Left renal cortex interstitium (tissue), 4 donors: ENCODE measurements around the gene KIF7. TPM values are rescaled to one million over a fixed set of nuclear protein-coding genes. Genes with fewer than 3 reads are reported as not detected.
A peak's percentile ranks its signal among the peaks of the same experiment; 100 is the strongest.

Experiments used
- DNase-seq, 4 donors: peaks; one replicate each; pipeline ENCODE4 v3.0.0-alpha.2; 2013; ENCODE audit warnings: low read depth in 4 of 4, low spot score in 2 of 4, missing footprints in 1 of 4
- polyA plus RNA-seq, 4 donors: library from polyadenylated mRNA; unstranded; fragments of 120-200 nt; gene quantifications; one replicate each; pipeline ENCODE4 v1.2.1, GENCODE V29; 2013; ENCODE audit not compliant: insufficient read length in 4 of 4

KIF7 gene
- polyA plus RNA-seq, 4 donors: 9.1 to 17.8 (median 14.9) TPM

- no peak for DNase-seq
These were observed 3.1 kb downstream of the KIF7 start for GRCh38 chr15:89652131-89652530.

- no peak for DNase-seq
These were observed 5.6 kb downstream of the KIF7 start for GRCh38 chr15:89649716-89650115.

DNA sequence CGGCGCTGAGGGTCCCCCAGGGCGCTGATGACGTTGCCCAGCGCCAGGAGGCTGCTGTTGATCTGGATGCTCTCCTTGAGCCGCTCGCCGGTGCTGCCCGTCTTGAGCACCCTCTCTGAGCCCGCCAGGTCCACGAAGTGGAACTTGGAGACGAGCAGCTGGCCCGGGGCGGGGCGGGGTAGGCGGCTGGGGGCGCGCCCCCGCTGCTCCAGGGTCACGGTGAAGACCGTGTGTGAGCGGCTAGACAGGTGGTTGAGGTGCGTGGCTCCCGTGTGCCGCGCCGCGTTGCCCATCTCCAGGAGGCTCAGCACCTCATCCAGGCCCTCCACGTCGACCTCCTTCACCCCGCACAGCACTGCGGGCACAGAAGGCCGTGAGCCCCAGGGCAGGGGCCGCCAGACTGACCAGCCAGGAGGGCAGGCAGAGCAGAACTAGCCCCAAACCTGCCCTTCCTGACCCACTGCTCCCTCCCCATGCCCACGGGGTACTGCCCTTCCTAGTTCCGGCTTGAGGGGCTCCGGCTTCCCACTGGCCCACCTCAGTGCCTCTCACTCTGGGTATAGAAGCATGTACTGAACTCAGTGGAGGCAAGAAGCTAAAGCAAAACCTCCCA lies 6.1 kb downstream of the KIF7 start:
- no peak for DNase-seq

- no peak for DNase-seq
These were observed 6.9 kb downstream of the KIF7 start for GRCh38 chr15:89648106-89649012.

- peak in 1 of 4 donors; percentile 24 for DNase-seq
These were observed 7.9 kb downstream of the KIF7 start for GRCh38 chr15:89647191-89647851.

DNA sequence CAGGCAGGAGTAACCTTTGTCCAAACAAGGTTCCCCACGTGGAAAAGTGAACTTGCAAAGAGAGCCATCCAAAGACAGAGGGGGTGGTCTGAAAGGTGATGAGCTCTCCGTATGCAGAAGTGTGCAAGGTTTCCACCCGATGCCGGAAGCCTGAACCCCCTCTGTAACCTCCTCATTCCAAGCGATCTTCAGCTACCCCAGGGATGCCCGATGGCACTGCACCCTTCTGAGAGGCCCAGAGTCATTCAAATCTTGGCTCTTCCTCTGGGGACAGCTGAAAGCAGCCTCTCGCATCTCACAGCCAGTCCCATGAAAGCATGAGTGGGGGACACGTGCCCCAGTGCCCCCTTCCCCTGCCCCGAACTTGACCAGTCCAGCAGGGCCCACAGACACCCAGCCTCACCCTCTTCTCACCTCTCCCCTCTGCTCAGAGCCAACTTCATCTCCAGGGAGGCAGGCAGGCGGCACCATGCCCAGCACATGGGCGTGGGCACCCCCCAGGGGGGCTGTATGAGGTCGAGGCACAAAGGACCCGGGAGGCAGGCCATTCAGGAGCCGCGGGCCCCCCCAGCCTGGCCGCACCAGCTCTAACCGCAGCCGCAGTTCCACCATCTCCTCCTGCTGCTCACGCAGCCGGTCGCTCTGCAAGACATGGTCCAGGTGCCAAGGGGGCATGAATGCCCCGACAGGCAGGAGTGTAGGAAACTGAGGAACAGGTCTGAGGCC lies 8.7 kb downstream of the KIF7 start:
- DNase-seq: no peak

DNA sequence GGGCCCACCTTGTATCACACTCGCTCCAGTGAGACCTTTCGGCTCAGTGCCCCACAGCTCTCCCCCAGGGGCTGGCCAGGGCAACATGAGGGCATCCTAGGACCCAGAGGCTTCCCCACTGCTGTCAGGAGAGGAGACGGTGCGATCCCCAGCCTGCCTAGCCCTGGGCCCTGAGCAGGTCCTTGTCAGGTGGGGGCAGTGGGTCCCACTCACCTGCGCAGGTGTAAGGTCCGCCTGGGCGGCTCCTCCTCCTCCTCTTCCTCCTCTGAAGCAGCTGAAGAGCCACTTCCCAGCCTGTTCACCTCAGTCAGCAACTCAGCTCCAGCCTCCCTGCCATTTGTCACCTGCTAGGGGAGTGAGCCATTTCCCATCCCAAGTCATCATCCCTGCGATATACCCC lies 9.6 kb downstream of the KIF7 start:
- no peak for DNase-seq

DNA sequence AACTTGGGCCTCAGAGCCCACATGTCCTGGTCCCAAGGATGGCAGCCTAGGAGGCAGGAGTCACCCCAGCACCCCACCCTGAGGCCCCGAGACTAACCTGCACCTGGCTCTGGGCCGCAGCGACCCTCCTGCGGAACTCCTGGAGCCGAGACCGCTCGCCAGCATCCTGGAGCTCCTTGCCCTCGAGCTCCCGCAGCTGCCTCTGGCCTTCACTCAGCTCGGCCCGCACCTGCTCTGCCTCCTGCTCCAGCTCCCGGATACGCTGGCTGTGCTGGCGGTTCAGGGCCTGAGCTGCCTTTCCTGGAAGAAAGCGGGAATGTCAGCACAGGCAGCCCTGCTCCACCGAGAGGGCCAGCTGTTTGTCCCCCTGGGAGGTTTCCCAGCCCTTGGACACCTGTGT lies 13.2 kb downstream of the KIF7 start:
- DNase-seq: no peak

DNA sequence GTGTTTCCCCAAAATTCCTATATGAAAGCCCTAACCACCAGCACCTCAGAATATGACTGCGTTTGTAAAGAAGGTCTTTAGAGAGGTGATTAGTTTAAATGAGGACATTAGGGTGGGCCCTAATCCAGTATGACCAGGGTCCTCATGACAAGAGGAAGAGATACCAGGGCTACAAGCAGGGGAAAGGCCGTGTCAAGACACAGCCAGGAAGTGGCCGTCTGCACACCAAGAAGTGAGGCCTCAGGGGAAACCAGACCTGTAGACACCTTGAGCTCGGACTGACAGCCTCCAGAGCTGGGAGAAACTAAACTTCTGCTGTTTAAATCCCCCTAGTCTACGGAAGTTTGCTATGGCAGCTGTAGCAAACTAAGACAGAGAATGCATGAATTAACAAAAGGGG lies 14.2 kb downstream of the KIF7 start:
- DNase-seq: no peak

GRCh38 chr15:89640245-89640644 lies 15.0 kb downstream of the KIF7 start:
- DNase-seq: no peak

GRCh38 chr15:89633585-89633984 lies 21.7 kb downstream of the KIF7 start:
- no peak for DNase-seq

DNA sequence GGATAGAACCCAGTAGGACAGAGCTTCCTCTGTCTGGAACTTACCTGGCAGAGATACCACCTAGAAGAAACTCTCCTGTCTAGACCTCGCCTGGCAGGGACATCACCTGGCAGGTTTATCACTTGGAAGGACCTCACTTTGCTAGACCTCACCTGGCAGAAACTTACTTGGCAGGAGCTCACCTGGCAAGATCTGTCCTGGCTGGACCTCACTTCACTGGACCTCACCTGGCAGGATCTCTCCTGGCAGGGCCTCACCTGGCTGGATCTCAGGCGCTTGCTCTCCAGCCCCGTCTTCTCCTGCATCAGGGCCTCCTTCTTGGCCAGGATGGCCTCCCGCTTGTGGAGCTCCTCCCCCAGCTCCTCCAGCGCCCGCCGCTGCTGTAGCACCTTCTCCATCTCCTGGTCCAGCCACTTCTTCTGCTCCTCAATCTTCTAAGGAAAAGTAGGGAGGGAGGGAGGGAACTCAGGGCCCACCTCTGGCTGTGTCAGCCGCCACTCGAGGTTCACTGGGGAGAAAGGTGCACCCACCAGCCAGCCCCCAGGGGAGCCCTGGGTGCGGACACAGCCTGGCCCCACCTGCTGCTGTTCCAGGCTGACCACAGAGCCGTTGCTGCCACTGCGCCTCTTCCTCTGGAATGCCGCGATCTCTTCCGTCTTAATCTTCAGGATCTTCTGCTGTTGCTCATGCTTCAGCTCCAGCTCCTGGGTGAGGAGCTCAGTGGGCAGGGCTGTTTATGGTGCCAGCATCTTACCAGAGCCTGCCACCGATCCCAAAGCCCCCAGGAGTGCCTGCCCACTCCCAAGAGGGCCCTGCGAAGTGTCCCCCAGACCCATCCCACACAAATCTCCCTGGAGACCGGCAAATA lies 22.5 kb downstream of the KIF7 start:
- no peak for DNase-seq

- DNase-seq: no peak
These were observed 23.4 kb downstream of the KIF7 start for GRCh38 chr15:89631902-89632264.

GRCh38 chr15:89630974-89631901 lies 24.0 kb downstream of the KIF7 start:
- no peak for DNase-seq

DNA sequence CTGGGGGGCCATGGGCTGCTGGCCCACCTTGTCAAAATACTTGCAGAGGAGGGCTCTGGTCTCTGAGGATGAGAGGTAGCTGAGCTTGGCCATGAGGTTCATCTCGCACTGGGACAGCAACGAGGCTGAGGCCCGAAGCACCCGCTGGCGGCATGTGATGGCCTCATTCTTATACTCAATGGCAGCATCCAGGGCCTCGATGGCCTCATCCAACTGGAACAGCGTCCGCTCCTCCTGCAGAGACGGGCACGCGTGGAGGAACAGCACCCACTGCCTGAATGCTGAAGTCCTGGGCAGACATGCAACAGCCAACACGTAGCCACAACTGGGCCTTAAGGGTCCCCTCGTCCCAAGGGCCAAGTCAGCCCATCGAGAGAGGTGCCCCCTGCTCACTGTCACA lies 25.0 kb downstream of the KIF7 start:
- no peak for DNase-seq

- DNase-seq: no peak
These were observed 25.4 kb downstream of the KIF7 start for GRCh38 chr15:89629829-89630228.

DNA sequence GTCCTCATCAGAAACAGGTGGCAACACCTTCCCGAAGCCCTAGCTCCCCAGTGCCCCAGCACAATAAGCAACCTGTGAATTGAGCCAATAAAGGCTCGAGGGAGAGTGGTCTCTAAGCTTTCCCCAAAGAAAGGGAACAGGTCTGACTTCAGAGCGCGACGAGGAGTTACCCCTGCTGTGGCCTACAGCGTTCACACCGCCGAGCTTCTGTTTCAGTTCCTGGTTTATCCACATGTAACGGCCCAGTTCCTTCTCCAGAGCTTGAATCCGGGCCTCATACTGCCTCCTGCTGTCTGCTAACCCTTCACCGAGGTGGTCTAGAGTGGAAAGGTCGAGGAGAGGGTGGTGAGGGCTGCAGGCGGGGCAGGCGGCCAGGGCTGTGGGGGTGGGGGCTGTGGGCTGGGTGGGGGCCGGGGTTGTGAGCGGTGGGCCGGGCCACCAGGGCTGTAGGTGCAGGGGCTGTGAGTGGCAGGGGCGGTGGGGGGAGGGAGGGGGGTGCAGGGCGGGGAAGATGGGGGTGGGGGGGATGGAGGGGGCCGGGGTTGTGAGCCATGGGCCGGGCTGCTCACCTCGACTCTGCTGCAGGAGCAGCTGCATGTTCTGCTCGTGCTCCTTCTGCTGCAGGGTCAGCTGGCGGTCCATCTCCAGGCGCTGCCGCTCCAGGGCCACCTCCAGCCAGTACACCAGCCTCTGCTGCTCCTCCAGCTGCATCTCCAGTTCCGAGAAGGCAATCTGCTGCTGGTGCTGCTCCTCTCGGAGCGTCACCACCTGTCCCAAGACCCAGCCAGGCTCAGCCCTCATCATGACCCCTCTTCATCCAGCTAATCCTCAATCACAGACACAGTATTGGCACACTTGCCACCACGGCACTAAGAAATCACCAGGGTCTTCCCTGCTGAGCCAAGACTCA lies 26.2 kb downstream of the KIF7 start:
- DNase-seq: no peak

GRCh38 chr15:89628301-89628700 lies 27.0 kb downstream of the KIF7 start:
- DNase-seq: no peak
